ENCODE data around the gene ATG2B.

DNA sequence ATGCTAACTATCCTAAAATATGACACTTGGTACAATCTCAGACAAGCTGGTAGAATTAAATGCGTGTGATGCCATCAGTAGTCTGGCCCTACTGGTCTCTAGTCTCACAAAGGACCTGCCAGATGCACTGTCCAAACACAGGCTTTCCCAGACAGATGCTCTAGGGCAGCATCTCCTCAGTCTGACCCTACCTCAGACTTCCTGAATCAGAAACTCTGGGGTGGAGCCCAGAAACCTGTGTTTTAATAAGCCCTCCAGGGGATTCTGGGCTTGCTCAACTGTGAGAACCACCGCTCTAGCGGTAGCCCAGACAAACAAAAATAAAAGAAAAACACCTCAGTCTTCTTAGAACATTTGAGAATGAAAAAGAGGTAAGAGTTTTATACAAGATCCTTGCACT is 59.2 kb downstream of the ATG2B start:
- TF ChIP-seq, protein P1, sequence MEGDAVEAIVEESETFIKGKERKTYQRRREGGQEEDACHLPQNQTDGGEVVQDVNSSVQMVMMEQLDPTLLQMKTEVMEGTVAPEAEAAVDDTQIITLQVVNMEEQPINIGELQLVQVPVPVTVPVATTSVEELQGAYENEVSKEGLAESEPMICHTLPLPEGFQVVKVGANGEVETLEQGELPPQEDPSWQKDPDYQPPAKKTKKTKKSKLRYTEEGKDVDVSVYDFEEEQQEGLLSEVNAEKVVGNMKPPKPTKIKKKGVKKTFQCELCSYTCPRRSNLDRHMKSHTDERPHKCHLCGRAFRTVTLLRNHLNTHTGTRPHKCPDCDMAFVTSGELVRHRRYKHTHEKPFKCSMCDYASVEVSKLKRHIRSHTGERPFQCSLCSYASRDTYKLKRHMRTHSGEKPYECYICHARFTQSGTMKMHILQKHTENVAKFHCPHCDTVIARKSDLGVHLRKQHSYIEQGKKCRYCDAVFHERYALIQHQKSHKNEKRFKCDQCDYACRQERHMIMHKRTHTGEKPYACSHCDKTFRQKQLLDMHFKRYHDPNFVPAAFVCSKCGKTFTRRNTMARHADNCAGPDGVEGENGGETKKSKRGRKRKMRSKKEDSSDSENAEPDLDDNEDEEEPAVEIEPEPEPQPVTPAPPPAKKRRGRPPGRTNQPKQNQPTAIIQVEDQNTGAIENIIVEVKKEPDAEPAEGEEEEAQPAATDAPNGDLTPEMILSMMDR (IDR thresholded peaks at IDR 0.05; ENCODE audit: low read length), result no peak
- TF ChIP-seq EZH2 (IDR thresholded peaks at IDR 0.05; ENCODE audit: borderline replicate concordance, low read length), result no peak

Data from OCI-LY1 (cell line).